GM19395 (cell line): ENCODE results near the gene GPAT2.
A peak's percentile ranks its signal among the peaks of the same experiment; 100 is the strongest.
"Not testable (repeated sequence)": the region's sequence is repeated elsewhere in the genome, so short reads cannot be mapped to it uniquely, and the experiment has no call there.

Source experiments
- ATAC-seq: cut with Tn5 transposase; IDR thresholded peaks from one replicate; pipeline ENCODE4 v1.9.1; 2021; ENCODE audit warnings: mild to moderate bottlenecking, moderate library complexity; ENCODE audit not compliant: unreplicated experiment

GPAT2 gene

GRCh38 chr2:96025194-96025492, 9.6 kb downstream of the GPAT2 start:
- no peak for ATAC-seq

- ATAC-seq = no peak
Measured at GRCh38 chr2:96024336-96025193, 10.2 kb downstream of the GPAT2 start.

GRCh38 chr2:96023701-96024100, 11.0 kb downstream of the GPAT2 start:
- ATAC-seq = not testable (repeated sequence)

- peak; percentile 76 for ATAC-seq
Measured at GRCh38 chr2:96022701-96023447, 11.8 kb downstream of the GPAT2 start.

GRCh38 chr2:96022126-96022525, 12.6 kb downstream of the GPAT2 start:
- ATAC-seq = not testable (repeated sequence)

- ATAC-seq = not testable (repeated sequence)
Measured at GRCh38 chr2:96021142-96021541, 13.6 kb downstream of the GPAT2 start.

- not testable (repeated sequence) for ATAC-seq
Measured at GRCh38 chr2:96019909-96020590, 14.7 kb downstream of the GPAT2 start.

GRCh38 chr2:96016321-96016720, 18.4 kb downstream of the GPAT2 start:
- ATAC-seq = not testable (repeated sequence)

- ATAC-seq = not testable (repeated sequence)
Measured at GRCh38 chr2:96012792-96013264, 21.9 kb downstream of the GPAT2 start.

- not testable (repeated sequence) for ATAC-seq
Measured at GRCh38 chr2:96012086-96012791, 22.5 kb downstream of the GPAT2 start.

- not testable (repeated sequence) for ATAC-seq
Measured at GRCh38 chr2:96011129-96011455, 23.6 kb downstream of the GPAT2 start.

GRCh38 chr2:96010320-96011128, 24.2 kb downstream of the GPAT2 start:
- ATAC-seq = peak; percentile 93

- ATAC-seq = peak; percentile 5
Measured at GRCh38 chr2:96009833-96010232, 24.9 kb downstream of the GPAT2 start.

- not testable (repeated sequence) for ATAC-seq
Measured at GRCh38 chr2:96008051-96008450, 26.7 kb downstream of the GPAT2 start.

- not testable (repeated sequence) for ATAC-seq
Measured at GRCh38 chr2:96006248-96006647, 28.5 kb downstream of the GPAT2 start.

GRCh38 chr2:95992520-95993272, 42.0 kb downstream of the GPAT2 start:
- ATAC-seq = peak; percentile 58

GRCh38 chr2:95992102-95992501, 42.6 kb downstream of the GPAT2 start:
- peak; percentile 46 for ATAC-seq

GRCh38 chr2:95991351-95992094, 43.2 kb downstream of the GPAT2 start, which contains the start of gene ANKRD36C:
Gene ANKRD36C (minus strand): TSS chr2:95991824. CDS start chr2:95991708, 116 bp downstream.
- ATAC-seq = peak; percentile 88
